Epithelial cell of proximal tubule (primary cell): ENCODE data around the gene ACSS1. TPM values are rescaled to one million over a fixed set of nuclear protein-coding genes. Genes with fewer than 3 reads are reported as not detected.

Source experiments
- DNase-seq: peaks from one replicate; pipeline ENCODE4 v3.0.0-alpha.2; 2011; ENCODE audit warnings: low read depth
- H3K4me3 ChIP-seq: 2 replicates; pipeline ENCODE4 v1.5.1; 2011; ENCODE audit warnings: low read depth, mild to moderate bottlenecking, low read length
- total RNA-seq: library from RNA; depleted of rRNA; stranded (reverse); fragments of >200 nt; gene quantifications from 2 replicates; pipeline ENCODE4 v1.2.3, GENCODE V29; 2015
- TF ChIP-seq, protein P1 (sequence below): conservative IDR thresholded peaks from 2 replicates; pipeline ENCODE4 v1.5.1; 2012; ENCODE audit warnings: low read depth, mild to moderate bottlenecking, low read length

ACSS1 gene
- total RNA-seq, 1 donor from 2014 or later = 3.9 TPM

DNA sequence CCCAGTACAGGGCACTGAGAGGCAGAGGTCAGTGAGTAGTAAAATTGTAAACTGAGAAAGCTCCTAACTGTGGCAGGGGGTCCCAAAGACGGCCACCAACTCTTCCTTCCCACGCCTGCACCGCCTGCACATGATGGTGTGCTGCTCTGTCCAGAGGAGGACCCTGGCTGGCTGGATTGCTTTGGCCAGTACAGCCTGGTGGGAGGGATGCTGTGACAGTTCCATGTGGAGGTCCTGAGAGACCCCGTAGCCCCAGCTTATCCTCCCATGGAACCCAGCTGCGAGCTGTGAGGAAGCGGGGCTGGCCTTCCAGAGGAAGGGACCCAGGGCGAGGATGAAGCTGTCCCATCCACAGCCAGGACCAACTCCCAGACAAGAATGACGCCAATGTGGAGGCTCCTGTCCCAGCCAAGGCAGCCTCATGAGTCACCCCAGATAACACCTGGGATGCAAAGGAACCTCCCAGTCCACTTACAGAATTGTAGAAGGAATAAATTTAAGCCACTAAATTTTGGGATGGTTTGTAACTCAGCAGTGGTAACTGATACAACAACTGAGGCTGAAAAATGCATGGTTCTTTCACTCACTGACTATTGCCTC is 2.0 kb upstream of the ACSS1 start:
- DNase-seq = no peak
- H3K4me3 ChIP-seq = no peak overlapping the region
- TF ChIP-seq, protein P1, sequence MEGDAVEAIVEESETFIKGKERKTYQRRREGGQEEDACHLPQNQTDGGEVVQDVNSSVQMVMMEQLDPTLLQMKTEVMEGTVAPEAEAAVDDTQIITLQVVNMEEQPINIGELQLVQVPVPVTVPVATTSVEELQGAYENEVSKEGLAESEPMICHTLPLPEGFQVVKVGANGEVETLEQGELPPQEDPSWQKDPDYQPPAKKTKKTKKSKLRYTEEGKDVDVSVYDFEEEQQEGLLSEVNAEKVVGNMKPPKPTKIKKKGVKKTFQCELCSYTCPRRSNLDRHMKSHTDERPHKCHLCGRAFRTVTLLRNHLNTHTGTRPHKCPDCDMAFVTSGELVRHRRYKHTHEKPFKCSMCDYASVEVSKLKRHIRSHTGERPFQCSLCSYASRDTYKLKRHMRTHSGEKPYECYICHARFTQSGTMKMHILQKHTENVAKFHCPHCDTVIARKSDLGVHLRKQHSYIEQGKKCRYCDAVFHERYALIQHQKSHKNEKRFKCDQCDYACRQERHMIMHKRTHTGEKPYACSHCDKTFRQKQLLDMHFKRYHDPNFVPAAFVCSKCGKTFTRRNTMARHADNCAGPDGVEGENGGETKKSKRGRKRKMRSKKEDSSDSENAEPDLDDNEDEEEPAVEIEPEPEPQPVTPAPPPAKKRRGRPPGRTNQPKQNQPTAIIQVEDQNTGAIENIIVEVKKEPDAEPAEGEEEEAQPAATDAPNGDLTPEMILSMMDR = no peak

DNA sequence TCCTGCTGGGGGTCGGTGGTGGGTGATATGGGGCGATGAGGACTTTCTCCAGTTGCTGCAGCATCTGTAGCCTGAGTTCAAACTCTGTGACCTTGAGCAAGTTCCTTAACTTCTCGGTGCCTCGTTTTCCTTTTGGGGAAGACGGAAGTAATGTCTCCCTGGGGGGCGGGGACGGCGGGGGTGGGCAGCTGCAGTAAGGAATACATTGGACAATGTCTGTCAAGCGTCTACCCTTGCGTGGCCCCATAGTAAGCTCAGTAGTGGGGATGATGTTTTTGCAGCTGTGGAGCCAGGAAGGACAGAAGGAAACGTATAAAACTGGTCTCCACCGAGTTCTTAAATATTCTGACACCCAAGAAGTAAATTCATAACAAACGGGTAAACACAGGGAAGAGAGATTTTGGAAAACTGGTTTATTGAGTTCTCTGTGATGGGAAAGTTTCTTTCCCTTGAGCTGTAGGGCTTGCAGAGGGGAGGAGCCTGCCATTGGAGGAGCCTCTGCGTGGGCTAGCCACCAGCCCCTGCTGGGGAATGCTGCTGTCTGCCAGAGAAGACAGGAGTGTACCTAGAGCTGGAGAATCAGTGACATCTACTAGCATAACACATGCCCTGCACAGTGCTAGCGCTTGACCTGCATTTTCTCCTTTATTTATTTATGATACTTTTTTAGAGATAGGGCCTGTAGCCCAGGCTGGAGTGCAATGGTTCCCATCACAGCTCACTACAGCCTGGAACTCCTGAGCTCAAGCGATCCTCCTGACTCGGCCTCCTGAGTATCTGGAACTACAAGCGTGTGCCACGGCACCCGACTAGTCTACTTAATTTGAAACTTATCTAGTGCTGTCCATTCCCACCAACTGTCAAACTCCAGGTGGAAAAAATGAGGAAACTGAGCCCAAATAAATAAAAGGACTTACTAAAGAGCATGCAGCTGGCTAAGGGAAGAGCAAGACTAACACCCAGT is 1.2 kb upstream of the ACSS1 start:
- TF ChIP-seq, protein P1 = no peak
- no peak for DNase-seq
- peak overlapping the region; percentile 71 for H3K4me3 ChIP-seq

DNA sequence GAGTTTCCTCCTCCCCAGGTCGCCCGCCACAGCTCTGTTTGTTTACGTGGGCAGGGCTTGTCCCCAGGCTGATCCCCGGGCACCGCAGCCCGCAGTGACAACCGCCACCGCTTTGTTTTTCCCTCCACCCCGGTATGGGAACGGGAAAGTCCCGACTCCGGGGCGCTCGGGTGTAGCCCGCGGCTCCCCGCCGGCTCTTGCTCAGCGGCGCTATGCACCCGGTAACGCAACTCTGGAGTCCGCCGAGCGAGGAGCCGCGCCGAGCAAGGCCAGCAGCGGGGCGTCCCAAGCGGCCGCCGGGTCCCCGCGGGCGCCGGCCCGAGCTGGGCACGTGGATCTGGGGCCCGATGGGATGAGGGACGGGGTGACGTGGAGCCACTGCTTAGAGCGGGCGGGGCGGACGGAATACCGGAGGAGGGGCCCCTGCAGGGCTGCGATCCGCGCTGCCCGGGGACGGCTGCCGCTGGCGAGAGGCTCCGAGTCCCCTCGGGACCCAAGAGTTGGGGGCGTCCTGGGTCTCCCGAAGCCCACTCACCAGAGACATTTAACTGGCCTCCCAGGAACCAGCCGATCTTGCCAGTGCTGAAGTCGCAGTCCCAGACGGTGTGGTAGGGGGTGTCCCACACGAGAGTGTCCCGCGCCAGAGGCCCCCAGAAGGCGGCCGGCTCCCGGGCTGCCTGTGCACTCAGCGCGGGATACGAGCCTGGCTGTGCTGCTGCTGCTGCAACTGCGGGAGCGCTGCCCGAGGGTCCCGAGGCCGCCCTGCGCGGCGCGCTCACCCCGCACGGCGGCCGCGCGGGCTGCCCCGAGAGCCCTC is 497 bp downstream of the ACSS1 start:
- no peak for DNase-seq
- TF ChIP-seq, protein P1 = no peak
- peak overlapping the region; percentile 71 for H3K4me3 ChIP-seq

DNA sequence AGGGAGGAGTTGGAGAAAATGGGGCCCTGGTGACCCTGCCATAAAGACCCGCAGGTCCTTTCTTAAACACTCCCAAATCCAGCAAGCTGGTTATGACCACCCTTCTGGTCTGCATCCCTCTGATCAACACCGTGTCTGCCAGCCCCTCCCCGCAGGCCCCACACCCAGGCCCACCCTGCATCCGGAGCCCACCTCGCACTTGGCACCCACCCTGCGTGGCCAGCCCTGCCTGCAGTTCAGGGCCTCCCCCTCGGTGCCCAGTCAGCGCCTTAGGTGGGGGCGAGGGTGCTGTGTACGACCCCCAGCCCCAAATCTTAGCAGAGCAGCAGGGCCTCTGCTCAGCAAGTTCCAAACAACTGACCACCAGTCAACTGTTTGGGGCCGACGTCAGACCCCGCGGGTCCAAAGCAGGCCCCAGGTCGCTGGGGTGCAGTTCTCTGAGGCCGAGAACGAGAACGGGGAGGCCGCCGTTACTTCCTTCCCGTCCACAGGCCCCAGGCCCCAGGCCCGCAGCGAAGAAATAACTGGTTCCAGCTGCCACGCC is 1.2 kb downstream of the ACSS1 start:
- TF ChIP-seq, protein P1 = no peak
- DNase-seq = no peak

DNA sequence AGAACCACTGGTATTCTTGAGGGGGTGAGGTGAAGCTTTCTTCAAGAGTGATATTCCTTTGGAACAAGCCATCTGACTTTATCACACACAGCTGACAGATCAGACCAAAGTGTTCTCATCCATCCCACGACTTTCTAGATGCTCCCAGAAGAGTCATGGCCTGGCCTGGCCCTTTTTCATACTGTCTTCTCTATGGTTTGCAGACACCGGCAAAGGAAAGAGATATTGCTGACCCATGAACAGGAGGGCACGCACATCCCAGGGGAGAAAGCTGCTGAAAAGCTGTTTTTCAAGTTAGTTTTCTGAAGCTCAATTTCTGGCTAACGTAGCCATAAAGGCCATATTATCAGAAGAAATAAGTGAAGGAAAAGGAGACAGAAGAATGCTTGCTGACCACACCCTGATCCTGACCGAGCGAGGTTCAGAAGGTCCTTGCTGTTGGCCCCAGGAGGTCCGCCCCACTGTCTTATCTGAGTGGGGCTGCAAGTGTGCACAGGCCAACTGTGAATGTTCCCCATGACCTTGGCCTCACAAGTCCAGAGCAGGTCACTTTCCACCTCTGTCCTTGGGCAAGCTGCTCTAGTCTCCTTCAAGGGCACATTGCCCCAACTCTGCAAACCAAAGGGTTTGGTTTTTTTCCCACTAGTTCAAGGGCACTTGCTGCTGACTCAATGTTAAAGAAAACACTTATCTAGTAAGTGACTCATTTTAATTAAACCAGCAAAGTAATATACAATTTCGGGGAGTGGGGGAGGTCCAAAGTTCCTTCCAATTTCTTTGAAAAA is 2.0 kb downstream of the ACSS1 start:
- TF ChIP-seq, protein P1 = no peak
- DNase-seq = no peak
- no peak overlapping the region for H3K4me3 ChIP-seq

More for the DNA sequence above, 1.2 kb downstream of the ACSS1 start:
- peak overlapping the region; percentile 71 for H3K4me3 ChIP-seq
